Smooth muscle cell (in vitro differentiated cells): ENCODE measurements around the gene TBC1D16. TPM values are rescaled to one million over a fixed set of nuclear protein-coding genes. Genes with fewer than 3 reads are reported as not detected.

Experiments used
- DNase-seq: peaks from one replicate; lab custom pipeline; 2025; ENCODE audit not compliant: unreplicated experiment; lab: John Stamatoyannopoulos, UW
- H2AFZ ChIP-seq: fragments of 200-600 bp; sonication (generic); 2 replicates; pipeline ENCODE4 v1.6.0; 2016; ENCODE audit warnings: antibody characterized with exemption, low read depth, mild to moderate bottlenecking
- H3F3A ChIP-seq: fragments of 200-600 bp; sonication (generic); 2 replicates; pipeline ENCODE4 v1.6.0; 2017; ENCODE audit warnings: antibody characterized with exemption, low read depth
- H3K27ac ChIP-seq: fragments of 200-600 bp; sonication (generic); 2 replicates; pipeline ENCODE4 v1.5.1; 2016; ENCODE audit warnings: low read depth, mild to moderate bottlenecking
- H3K27me3 ChIP-seq: fragments of 200-600 bp; sonication (generic); 2 replicates; pipeline ENCODE4 v1.6.1; 2016; ENCODE audit warnings: low read depth, mild to moderate bottlenecking
- H3K36me3 ChIP-seq: fragments of 200-600 bp; sonication (generic); 2 replicates; pipeline ENCODE4 v1.5.1; 2016; ENCODE audit warnings: low read depth
- H3K4me1 ChIP-seq: fragments of 200-600 bp; sonication (generic); 2 replicates; pipeline ENCODE4 v1.5.1; 2016; ENCODE audit warnings: low read depth
- H3K4me2 ChIP-seq: fragments of 200-600 bp; sonication (generic); 2 replicates; pipeline ENCODE4 v1.6.0; 2016; ENCODE audit warnings: mild to moderate bottlenecking
- H3K4me3 ChIP-seq: fragments of 200-600 bp; sonication (generic); 2 replicates; pipeline ENCODE4 v1.5.1; 2016; ENCODE audit warnings: mild to moderate bottlenecking
- H3K79me2 ChIP-seq: fragments of 200-600 bp; sonication (generic); 2 replicates; pipeline ENCODE4 v1.6.0; 2016; ENCODE audit warnings: low read depth, mild to moderate bottlenecking
- H3K9ac ChIP-seq: fragments of 200-600 bp; sonication (generic); 2 replicates; pipeline ENCODE4 v1.6.0; 2016; ENCODE audit warnings: low read depth
- H3K9me3 ChIP-seq: fragments of 200-600 bp; sonication (generic); replicated peaks from 2 replicates; pipeline ENCODE4 v1.5.1; 2016; ENCODE audit warnings: low read depth
- H4K20me1 ChIP-seq: fragments of 200-600 bp; sonication (generic); 2 replicates; pipeline ENCODE4 v1.6.0; 2016; ENCODE audit warnings: low read depth
- WGBS: methylation state at CpG from one replicate; pipeline ENCODE4 v1.1.7; 2016; ENCODE audit warnings: low lambda C conversion rate; 5-methylcytosine and 5-hydroxymethylcytosine counted together
- polyA plus RNA-seq: library from polyadenylated mRNA; unstranded; fragments of >200 nt; fragmentation: Nextera tagmentation; extraction: Ambion mirVana; gene quantifications from 2 replicates; pipeline ENCODE4 v1.2.1, GENCODE V29; 2016
- total RNA-seq: library from RNA; depleted of rRNA; stranded (reverse); fragments of >200 nt; gene quantifications from 2 replicates; pipeline ENCODE4 v1.2.3, GENCODE V29; 2014
- TF ChIP-seq, protein P1 (sequence below): fragments of 200-600 bp; sonication (generic); IDR thresholded peaks from 2 replicates; pipeline ENCODE4 v1.5.1; 2017; ENCODE audit warnings: borderline replicate concordance, mild to moderate bottlenecking, antibody characterized with exemption; ENCODE audit not compliant: insufficient read depth, poor library complexity, severe bottlenecking

The TBC1D16 gene
- total and polyA plus RNA-seq, 2 experiments from 2014 or later, result 17.4 to 24.6 TPM

DNA sequence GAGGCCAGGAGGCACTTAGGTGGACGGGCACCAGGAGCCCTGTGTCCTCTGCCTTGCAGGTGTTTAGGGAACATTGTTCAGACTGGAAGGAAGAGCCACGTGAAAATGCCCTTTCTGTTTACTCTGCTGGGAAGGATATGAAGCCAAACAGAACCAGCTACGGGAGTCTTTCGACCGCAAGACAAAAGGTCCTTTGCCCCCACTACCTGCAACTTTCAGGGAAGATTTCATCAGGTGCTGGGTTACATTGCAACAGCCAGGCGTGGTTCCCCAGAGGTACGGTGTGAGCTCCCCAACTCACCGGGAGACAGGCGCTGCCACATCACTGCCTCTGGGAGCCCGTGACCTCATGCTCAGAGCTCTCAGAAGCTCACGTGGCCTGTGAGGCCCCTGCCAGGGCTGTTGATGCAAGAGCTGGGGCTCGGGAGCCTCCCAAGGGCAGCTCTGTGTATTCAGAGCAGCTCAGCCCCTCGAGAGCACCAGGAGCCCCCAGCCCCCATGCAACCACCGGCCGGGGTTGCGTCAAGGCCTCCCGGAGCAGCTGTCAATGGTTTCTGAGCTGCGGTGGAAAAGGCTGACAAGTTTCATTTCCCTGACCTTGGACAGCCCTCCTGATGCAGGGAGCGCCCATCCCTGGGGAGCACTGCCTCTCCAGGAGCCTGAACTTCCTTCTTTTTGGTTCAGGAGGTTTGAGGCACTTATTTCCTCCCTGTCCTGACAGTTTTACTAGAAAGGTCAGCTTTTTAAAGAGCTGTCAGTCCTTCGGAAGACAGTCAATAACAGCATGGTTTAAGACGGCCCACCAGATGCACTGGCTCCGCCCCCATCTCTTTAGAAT lies 42.1 kb downstream of the TBC1D16 start:
- H3K27ac ChIP-seq, result peak overlapping the region; percentile 87
- TF ChIP-seq, protein P1, sequence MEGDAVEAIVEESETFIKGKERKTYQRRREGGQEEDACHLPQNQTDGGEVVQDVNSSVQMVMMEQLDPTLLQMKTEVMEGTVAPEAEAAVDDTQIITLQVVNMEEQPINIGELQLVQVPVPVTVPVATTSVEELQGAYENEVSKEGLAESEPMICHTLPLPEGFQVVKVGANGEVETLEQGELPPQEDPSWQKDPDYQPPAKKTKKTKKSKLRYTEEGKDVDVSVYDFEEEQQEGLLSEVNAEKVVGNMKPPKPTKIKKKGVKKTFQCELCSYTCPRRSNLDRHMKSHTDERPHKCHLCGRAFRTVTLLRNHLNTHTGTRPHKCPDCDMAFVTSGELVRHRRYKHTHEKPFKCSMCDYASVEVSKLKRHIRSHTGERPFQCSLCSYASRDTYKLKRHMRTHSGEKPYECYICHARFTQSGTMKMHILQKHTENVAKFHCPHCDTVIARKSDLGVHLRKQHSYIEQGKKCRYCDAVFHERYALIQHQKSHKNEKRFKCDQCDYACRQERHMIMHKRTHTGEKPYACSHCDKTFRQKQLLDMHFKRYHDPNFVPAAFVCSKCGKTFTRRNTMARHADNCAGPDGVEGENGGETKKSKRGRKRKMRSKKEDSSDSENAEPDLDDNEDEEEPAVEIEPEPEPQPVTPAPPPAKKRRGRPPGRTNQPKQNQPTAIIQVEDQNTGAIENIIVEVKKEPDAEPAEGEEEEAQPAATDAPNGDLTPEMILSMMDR, result no peak
- peaks cover 27% of the 10 kb centered on the region for H4K20me1 ChIP-seq
- H3K4me3 ChIP-seq, result peak overlapping the region; percentile 8
- no peaks in the 10 kb centered on the region for H3K27me3 ChIP-seq
- peak; percentile 67 for DNase-seq
- H3K9ac ChIP-seq, result peak overlapping the region; percentile 67
- peaks cover 15% of the 10 kb centered on the region for H3K4me1 ChIP-seq
- 27% methylated on average over 22 of the region's 22 CpGs for WGBS
- H2AFZ ChIP-seq, result no peak overlapping the region
- no peaks in the 10 kb centered on the region for H3K9me3 ChIP-seq
- H3F3A ChIP-seq, result peaks cover 7% of the 10 kb centered on the region
- peak overlapping the region; percentile 85 for H3K4me2 ChIP-seq
- no peaks in the 10 kb centered on the region for H3K36me3 ChIP-seq
- H3K79me2 ChIP-seq, result peaks cover 4% of the 10 kb centered on the region

DNA sequence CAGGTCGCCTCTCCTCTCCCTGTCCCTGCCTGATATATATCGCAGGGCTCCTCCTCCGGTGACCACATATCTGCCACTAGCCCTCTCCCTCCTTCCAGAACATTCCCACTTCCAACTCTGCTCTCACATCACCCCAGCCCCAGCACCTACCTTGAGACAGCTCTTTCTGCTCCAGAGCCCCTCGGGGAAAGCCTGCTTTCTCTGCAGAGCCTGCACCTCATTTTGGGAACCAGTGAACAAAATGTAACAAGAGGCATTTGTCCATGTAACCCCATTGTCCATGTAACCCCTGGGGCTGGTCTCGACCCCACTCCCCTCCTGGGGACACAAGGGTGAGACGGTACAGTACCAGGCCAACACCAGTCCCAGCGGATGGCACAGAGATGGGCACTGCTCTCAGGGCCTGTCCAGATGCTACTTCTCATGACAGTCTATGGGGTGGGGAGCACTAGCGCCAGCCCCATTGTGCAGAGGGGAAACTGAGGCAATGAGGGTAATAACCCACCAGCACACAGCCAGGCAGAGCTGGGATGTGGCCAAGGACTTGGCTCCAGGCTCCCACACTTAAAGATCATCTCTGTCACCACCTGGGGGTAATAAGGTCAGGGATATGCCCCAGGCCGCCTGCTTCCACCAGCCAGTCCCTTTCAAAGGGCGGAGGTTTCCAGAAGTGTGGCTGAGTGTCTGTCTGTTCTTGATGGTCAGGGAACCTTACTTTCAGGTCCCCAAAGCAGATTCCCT lies 42.9 kb downstream of the TBC1D16 start:
- peak overlapping the region; percentile 85 for H3K4me2 ChIP-seq
- no peak for DNase-seq

DNA sequence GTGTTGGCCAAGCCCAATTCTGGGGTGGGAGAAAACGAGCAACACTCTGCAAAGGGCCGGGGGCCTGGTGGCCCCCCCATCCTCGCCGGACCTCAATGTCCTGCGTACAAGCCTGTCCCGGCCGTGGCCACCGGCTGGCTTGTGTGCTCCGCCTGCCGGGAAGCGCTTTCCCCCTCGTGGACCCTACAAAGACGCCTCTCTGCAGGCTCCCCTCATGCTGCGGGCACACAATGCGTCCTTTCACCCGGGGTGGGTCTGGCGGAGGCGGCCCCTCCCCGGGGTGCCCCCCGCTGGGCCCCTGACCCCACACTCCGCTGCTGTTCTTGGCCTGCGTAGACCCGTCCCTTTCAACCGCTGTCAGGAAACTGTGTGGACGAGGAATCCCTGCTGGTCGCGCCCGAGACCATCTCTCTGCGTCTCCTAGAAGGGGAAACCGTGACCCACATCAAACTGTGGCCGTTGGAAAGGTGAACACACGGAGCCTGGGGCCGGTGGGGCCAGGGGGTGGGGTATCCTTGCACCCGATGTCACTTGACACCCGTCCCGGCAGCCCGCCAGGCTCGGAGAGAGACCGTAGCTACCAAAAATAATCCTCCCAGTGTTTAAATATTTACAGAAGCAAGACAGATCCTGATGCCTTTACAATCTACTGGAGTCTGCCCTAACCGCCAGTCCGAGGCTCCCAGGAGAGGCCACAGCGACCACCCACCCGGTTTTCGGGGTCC lies 43.6 kb downstream of the TBC1D16 start:
- peak overlapping the region; percentile 85 for H3K4me2 ChIP-seq
- H3K36me3 ChIP-seq, result no peaks in the 10 kb centered on the region
- 25% methylated on average over 29 of the region's 44 CpGs for WGBS
- peaks cover 38% of the 10 kb centered on the region for H4K20me1 ChIP-seq
- no peaks in the 10 kb centered on the region for H3K27me3 ChIP-seq
- no peak overlapping the region for H2AFZ ChIP-seq
- TF ChIP-seq, protein P1, result no peak
- H3K4me1 ChIP-seq, result peaks cover 29% of the 10 kb centered on the region
- no peaks in the 10 kb centered on the region for H3K9me3 ChIP-seq
- peak overlapping the region; percentile 58 for H3K9ac ChIP-seq
- H3K79me2 ChIP-seq, result peaks cover 6% of the 10 kb centered on the region
- H3K27ac ChIP-seq, result peak overlapping the region; percentile 87
- DNase-seq, result peak; percentile 41
- peaks cover 14% of the 10 kb centered on the region for H3F3A ChIP-seq
- peak overlapping the region; percentile 41 for H3K4me3 ChIP-seq

More for the DNA sequence above, 42.9 kb downstream of the TBC1D16 start:
- Histone ChIP-seq H3K27me3 (no peaks in the 10 kb centered on the region), H2AFZ (no peak overlapping the region), H3K9ac (peak overlapping the region; percentile 58), H3K4me1 (peaks cover 22% of the 10 kb centered on the region), H3K36me3 (no peaks in the 10 kb centered on the region), H3F3A (peaks cover 8% of the 10 kb centered on the region), H3K79me2 (peaks cover 4% of the 10 kb centered on the region), H3K27ac (peak overlapping the region; percentile 87), H3K9me3 (no peaks in the 10 kb centered on the region), H3K4me3 (peak overlapping the region; percentile 41), H4K20me1 (peaks cover 35% of the 10 kb centered on the region)
- WGBS, result 82% methylated on average over 10 of the region's 10 CpGs
- TF ChIP-seq, protein P1, result no peak
